Measurements from ENCODE around the gene PAK3. TPM values are rescaled to one million over a fixed set of nuclear protein-coding genes. Genes with fewer than 3 reads are reported as not detected.

PAK3 gene
- total RNA-seq, 4 donors from 2014 or later: 0.27 to 0.80 (median 0.77) TPM

GRCh38 chrX:111169141-111169540, 73.2 kb downstream of the PAK3 start:
- WGBS, 2 donors (ENCODE audit: low coverage in 1 of 2): 58 to 76% methylated on average over 2 of the region's 2 CpGs
- intact Hi-C loops (cut with DNase I; ENCODE audit: low total_unique reads): no loop called here
- no peaks in the 10 kb centered on the region for H3K27me3 ChIP-seq
- H3K4me3 ChIP-seq: no peak overlapping the region
- no peaks in the 10 kb centered on the region for H3K36me3 ChIP-seq
- H3K4me1 ChIP-seq: no peaks in the 10 kb centered on the region
- TF ChIP-seq EP300 (IDR thresholded peaks at IDR 0.05; ENCODE audit: low read depth): no peak
- TF ChIP-seq POLR2A (IDR thresholded peaks at IDR 0.05): no peak
- no peak for TF ChIP-seq POLR2AphosphoS5 (IDR thresholded peaks at IDR 0.05)
- no peak for TF ChIP-seq CTCF (IDR thresholded peaks at IDR 0.05)
- H3K27ac ChIP-seq: no peak overlapping the region
- in situ Hi-C loops (cut with MboI; ENCODE audit: low pct_ligation_motif_present in 1 of 4, low pct_unique_long_range_greater_than_20kb in 1 of 4, low sequenced_read_pairs in 3 of 4): no loop called here
- no peaks in the 10 kb centered on the region for H3K9me3 ChIP-seq
- DNase-seq: no peak

GRCh38 chrX:111170017-111170416, 74.0 kb downstream of the PAK3 start:
- no peak for TF ChIP-seq CTCF (IDR thresholded peaks at IDR 0.05)
- no peak for TF ChIP-seq POLR2A (IDR thresholded peaks at IDR 0.05)
- TF ChIP-seq EP300 (IDR thresholded peaks at IDR 0.05; ENCODE audit: low read depth): no peak
- TF ChIP-seq POLR2AphosphoS5 (IDR thresholded peaks at IDR 0.05): no peak

DNA sequence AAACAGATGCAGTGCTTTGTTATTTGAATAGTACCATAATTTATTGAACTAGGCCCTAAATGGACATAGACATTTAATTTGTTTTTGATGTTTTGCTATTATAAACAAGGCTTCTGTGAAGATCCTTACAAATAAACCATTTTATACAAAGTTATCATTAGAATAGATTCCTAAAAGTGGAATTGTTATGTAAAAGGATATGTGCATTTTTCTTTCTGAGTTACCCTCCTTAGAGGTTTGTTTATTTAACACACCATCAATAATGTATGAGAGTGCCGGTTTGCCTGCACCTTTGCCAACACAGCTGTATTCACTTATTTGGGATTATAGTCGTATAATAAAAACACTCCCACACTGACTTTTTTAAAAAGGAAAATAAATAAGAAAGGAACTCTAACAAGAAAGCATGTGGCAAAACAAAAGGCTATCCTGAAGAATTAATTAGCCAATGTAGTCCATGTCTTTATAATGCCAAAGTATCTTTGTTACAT, 84.8 kb downstream of the PAK3 start:
- intact Hi-C loops (cut with DNase I; ENCODE audit: low total_unique reads) (no loop called here), in situ Hi-C loops (cut with MboI; ENCODE audit: low pct_ligation_motif_present in 1 of 4, low pct_unique_long_range_greater_than_20kb in 1 of 4, low sequenced_read_pairs in 3 of 4) (loop anchor here in 1 of 4 donors (25.0 kb wide), 1 partner anchor 107 kb away; no protein-coding TSS in a partner anchor)
- Histone ChIP-seq H3K4me3 (no peak overlapping the region), H3K36me3 (no peaks in the 10 kb centered on the region), H3K4me1 (no peaks in the 10 kb centered on the region), H3K27me3 (no peaks in the 10 kb centered on the region), H3K27ac (no peak overlapping the region), H3K9me3 (no peaks in the 10 kb centered on the region)
- WGBS, 2 donors (ENCODE audit: low coverage in 1 of 2): 22 to 31% methylated on average over 2 of the region's 2 CpGs
- no peak for DNase-seq
- TF ChIP-seq EP300 (IDR thresholded peaks at IDR 0.05; ENCODE audit: low read depth) (no peak), POLR2A (IDR thresholded peaks at IDR 0.05) (no peak), POLR2AphosphoS5 (IDR thresholded peaks at IDR 0.05) (no peak), CTCF (IDR thresholded peaks at IDR 0.05) (no peak)

More at GRCh38 chrX:111170017-111170416, 74.0 kb downstream of the PAK3 start:
- no peak for DNase-seq
- Histone ChIP-seq H3K36me3 (no peaks in the 10 kb centered on the region), H3K27ac (no peak overlapping the region), H3K4me1 (no peaks in the 10 kb centered on the region), H3K9me3 (no peaks in the 10 kb centered on the region), H3K27me3 (no peaks in the 10 kb centered on the region), H3K4me3 (no peak overlapping the region)
- intact Hi-C loops (cut with DNase I; ENCODE audit: low total_unique reads): no loop called here
- in situ Hi-C loops (cut with MboI; ENCODE audit: low pct_ligation_motif_present in 1 of 4, low pct_unique_long_range_greater_than_20kb in 1 of 4, low sequenced_read_pairs in 3 of 4): no loop called here
- WGBS, 2 donors (ENCODE audit: low coverage in 1 of 2): 26 to 80% methylated on average over 1 of the region's 1 CpG

- no peak for DNase-seq
- intact Hi-C loops (cut with DNase I; ENCODE audit: low total_unique reads): no loop called here
Observed at GRCh38 chrX:111181951-111182350, 86.0 kb downstream of the PAK3 start.

More at GRCh38 chrX:111181951-111182350, 86.0 kb downstream of the PAK3 start:
- no peaks in the 10 kb centered on the region for H3K9me3 ChIP-seq
- no peak overlapping the region for H3K27ac ChIP-seq
- H3K4me3 ChIP-seq: no peak overlapping the region
- H3K27me3 ChIP-seq: no peaks in the 10 kb centered on the region
- no peak for TF ChIP-seq POLR2A (IDR thresholded peaks at IDR 0.05)
- TF ChIP-seq CTCF (IDR thresholded peaks at IDR 0.05): no peak
- TF ChIP-seq POLR2AphosphoS5 (IDR thresholded peaks at IDR 0.05): no peak
- TF ChIP-seq EP300 (IDR thresholded peaks at IDR 0.05; ENCODE audit: low read depth): no peak
- no peaks in the 10 kb centered on the region for H3K36me3 ChIP-seq
- WGBS, 2 donors (ENCODE audit: low coverage in 1 of 2): 48% methylated on average over 3 of the region's 3 CpGs; no CpG with 5 or more reads in 1 of the 2 donors
- in situ Hi-C loops (cut with MboI; ENCODE audit: low pct_ligation_motif_present in 1 of 4, low pct_unique_long_range_greater_than_20kb in 1 of 4, low sequenced_read_pairs in 3 of 4): loop anchor here in 1 of 4 donors (25.0 kb wide), 1 partner anchor 105 kb away; no protein-coding TSS in a partner anchor
- H3K4me1 ChIP-seq: no peaks in the 10 kb centered on the region
